BJ (cell line): ENCODE data around the gene FMN2. TPM values are rescaled to one million over a fixed set of nuclear protein-coding genes. Genes with fewer than 3 reads are reported as not detected.

ENCODE experiments used
- CTCF ChIA-PET: fragments of 350-600 bp; formaldehyde crosslinking; extraction: SDS; loops from one replicate; lab custom pipeline; 2021; ENCODE audit warnings: antibody characterized with exemption, inconsistent platforms; lab: Yijun Ruan, JAX
- POLR2A ChIA-PET: fragments of 300-600 bp; sonication (Branson Sonifier 250); formaldehyde crosslinking; extraction: SDS; loops from one replicate; lab custom pipeline; 2021; ENCODE audit warnings: antibody characterized with exemption; lab: Charles Lee
- DNase-seq: peaks from one replicate; pipeline ENCODE4 v3.0.0-alpha.2; 2011; ENCODE audit warnings: low read depth
- H3K27me3 ChIP-seq: 2 replicates; pipeline ENCODE4 v1.6.0; 2011; ENCODE audit warnings: low read length; ENCODE audit not compliant: control insufficient read depth, insufficient read depth
- H3K36me3 ChIP-seq: 2 replicates; pipeline ENCODE4 v1.5.1; 2011; ENCODE audit warnings: low read length; ENCODE audit not compliant: control insufficient read depth, insufficient read depth
- H3K4me3 ChIP-seq: 2 replicates; pipeline ENCODE4 v1.5.1; 2011; ENCODE audit warnings: low read depth, mild to moderate bottlenecking, control low read depth, low read length
- polyA plus RNA-seq: library from polyadenylated mRNA; depleted of rRNA; stranded (reverse); fragments of >200 nt; gene quantifications from 2 replicates; pipeline ENCODE4 v1.2.3, GENCODE V29; 2011
- TF ChIP-seq, protein P1 (sequence below): IDR thresholded peaks from 2 replicates; pipeline ENCODE4 v1.5.1; 2011; ENCODE audit warnings: low read depth, mild to moderate bottlenecking, control low read depth, inconsistent platforms, low read length, moderate library complexity; ENCODE audit not compliant: insufficient read depth

FMN2 gene
- polyA plus RNA-seq, 1 experiment: 14.6 TPM

DNA sequence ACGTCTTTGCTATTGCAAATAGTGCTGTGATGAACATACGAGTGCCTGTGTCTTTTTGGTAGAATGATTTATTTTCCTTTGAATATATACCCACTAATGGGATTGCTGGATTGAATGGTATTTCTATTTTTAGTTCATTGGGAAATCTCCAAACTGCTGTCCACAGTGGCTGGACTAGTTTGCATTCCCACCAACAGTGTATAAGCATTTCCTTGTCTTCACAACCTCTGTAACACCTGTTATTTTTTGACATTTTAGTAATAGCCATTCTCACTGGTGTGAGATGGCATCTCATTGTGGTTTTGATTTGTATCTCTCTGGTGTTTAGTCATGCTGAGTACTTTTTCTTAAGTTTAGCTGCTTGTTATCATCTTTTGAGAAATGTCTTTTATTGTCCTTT, 215.0 kb downstream of the FMN2 start:
- ChIA-PET POLR2A (no interaction called here), CTCF (no interaction called here)
- 0 out of 2 replicates have a peak, but pooled peaks cover 2% of the 10 kb centered on the region for H3K36me3 ChIP-seq
- no peak overlapping the region for H3K4me3 ChIP-seq
- TF ChIP-seq, protein P1, sequence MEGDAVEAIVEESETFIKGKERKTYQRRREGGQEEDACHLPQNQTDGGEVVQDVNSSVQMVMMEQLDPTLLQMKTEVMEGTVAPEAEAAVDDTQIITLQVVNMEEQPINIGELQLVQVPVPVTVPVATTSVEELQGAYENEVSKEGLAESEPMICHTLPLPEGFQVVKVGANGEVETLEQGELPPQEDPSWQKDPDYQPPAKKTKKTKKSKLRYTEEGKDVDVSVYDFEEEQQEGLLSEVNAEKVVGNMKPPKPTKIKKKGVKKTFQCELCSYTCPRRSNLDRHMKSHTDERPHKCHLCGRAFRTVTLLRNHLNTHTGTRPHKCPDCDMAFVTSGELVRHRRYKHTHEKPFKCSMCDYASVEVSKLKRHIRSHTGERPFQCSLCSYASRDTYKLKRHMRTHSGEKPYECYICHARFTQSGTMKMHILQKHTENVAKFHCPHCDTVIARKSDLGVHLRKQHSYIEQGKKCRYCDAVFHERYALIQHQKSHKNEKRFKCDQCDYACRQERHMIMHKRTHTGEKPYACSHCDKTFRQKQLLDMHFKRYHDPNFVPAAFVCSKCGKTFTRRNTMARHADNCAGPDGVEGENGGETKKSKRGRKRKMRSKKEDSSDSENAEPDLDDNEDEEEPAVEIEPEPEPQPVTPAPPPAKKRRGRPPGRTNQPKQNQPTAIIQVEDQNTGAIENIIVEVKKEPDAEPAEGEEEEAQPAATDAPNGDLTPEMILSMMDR: no peak
- no peaks in the 10 kb centered on the region for H3K27me3 ChIP-seq
- no peak for DNase-seq

DNA sequence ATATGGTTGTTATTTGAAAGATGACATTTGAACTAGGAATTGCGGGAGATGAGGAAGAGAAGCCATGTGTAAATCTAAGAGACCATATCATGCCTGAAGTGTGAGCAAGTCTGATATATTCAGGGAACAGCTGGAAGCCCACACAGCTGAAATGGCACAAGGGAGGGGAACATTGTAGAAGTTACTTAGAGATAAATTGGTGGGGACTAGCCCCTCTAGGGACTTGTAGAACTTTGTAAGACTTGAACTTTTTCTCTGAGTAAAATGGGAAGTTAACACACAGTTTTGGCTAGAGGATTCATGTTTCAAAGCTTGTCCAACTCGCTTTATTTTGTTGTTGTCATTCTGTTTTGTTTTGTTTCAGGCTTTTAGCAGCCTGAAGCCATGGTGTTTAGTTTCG, 216.4 kb downstream of the FMN2 start:
- no peaks in the 10 kb centered on the region for H3K27me3 ChIP-seq
- H3K36me3 ChIP-seq: 0 out of 2 replicates have a peak, but pooled peaks cover 2% of the 10 kb centered on the region
- H3K4me3 ChIP-seq: no peak overlapping the region
- DNase-seq: no peak
- ChIA-PET POLR2A (no interaction called here), CTCF (no interaction called here)
- TF ChIP-seq, protein P1: no peak

DNA sequence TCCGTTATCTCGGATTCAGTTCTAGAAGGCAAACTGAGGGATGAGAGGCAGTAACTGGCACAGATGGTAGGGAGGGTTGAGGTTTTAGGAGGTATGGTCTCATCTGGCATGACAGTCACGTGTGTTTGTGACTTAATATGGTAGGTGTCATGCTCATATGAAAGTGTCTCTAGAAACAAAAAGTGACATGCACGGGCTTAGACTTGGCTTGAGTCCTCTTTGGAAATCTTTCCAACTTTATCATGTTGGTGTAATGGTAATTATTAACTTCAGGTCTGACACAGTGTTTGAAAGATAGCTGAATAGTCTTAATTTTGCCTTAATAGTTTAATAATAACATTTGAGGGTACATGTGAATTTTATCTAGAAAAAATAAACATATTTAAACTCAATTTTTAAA, 218.1 kb downstream of the FMN2 start:
- TF ChIP-seq, protein P1: no peak
- POLR2A ChIA-PET: no interaction called here
- no peak for DNase-seq
- Histone ChIP-seq H3K36me3 (0 out of 2 replicates have a peak, but pooled peaks cover 2% of the 10 kb centered on the region), H3K4me3 (no peak overlapping the region), H3K27me3 (no peaks in the 10 kb centered on the region)
- CTCF ChIA-PET: interaction anchor here (1.3 kb wide), 1 partner anchor 26 kb away, joined by 5 read pairs; no protein-coding TSS in a partner anchor

DNA sequence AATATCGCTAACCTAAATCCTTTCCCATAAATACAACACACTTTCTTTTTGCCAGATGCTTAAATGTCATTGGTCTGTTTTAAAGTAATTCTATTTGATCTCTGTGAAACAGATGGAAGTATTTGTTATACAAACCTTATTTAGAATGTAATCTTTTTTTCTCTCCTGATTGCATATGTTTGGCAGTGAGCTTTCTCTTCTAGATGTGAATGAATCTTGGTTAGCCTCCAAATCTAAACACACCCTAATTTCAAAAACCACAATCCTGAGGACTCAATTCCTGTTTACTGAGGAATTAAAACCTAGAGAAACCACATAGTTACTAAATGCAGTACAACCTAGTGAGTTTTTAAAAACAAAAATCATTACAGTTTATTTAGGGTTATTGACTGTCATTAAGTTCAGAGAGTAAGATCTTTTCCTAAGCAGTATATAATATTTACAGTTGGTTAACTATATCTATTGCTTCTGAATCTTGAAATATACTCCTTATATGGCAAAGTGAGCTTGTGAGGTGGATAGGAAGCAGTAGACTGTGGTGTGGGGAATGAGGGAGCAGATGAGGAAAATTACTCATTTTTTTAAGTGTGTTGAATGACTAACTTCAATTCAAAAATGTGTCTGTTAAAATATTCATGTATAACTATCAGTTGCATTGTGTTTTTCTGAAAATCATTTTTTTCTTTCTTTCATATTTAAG, 218.7 kb downstream of the FMN2 start:
- POLR2A ChIA-PET: no interaction called here

DNA sequence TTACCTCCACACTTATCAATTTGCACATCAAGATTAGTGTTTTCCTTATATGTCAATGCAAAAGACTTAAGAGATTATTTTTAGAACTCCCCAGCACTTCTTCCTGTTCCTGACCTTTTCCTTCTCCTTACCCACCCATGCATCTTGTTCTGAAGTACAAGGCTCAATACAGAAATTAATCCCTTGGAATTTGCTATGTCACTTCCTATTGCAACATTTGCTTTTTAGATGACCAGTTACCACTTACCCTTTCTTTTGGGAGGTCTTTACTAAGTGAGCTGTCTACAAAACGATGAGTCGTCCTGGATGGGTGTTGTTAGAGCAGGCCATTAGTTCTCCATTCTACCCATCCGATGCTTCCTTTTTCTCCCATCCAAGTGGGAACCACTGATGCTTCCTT, 221.2 kb downstream of the FMN2 start:
- TF ChIP-seq, protein P1: no peak

More for the DNA sequence above, 218.7 kb downstream of the FMN2 start:
- H3K4me3 ChIP-seq: no peak overlapping the region
- peak; percentile 71 for DNase-seq
- TF ChIP-seq, protein P1: no peak
- CTCF ChIA-PET: interaction anchor here (1.3 kb wide), 1 partner anchor 27 kb away, joined by 5 read pairs; no protein-coding TSS in a partner anchor
- 0 out of 2 replicates have a peak, but pooled peaks cover 2% of the 10 kb centered on the region for H3K36me3 ChIP-seq
- no peaks in the 10 kb centered on the region for H3K27me3 ChIP-seq

More for the DNA sequence above, 221.2 kb downstream of the FMN2 start:
- Histone ChIP-seq H3K27me3 (no peaks in the 10 kb centered on the region), H3K4me3 (no peak overlapping the region), H3K36me3 (0 out of 2 replicates have a peak, but pooled peaks cover 2% of the 10 kb centered on the region)
- DNase-seq: peak; percentile 74
- ChIA-PET CTCF (no interaction called here), POLR2A (no interaction called here)
